ENCODE measurements around the gene MLC1. TPM values are rescaled to one million over a fixed set of nuclear protein-coding genes. Genes with fewer than 3 reads are reported as not detected.

MLC1 gene
- not detected in 2 replicates for total RNA-seq
- 0.16 TPM for total RNA-seq (2013)
- polyA plus RNA-seq: 0.27 and 0.34 TPM in 2 replicates
- polyA minus RNA-seq: 0.64 and 0.69 TPM in 2 replicates

DNA sequence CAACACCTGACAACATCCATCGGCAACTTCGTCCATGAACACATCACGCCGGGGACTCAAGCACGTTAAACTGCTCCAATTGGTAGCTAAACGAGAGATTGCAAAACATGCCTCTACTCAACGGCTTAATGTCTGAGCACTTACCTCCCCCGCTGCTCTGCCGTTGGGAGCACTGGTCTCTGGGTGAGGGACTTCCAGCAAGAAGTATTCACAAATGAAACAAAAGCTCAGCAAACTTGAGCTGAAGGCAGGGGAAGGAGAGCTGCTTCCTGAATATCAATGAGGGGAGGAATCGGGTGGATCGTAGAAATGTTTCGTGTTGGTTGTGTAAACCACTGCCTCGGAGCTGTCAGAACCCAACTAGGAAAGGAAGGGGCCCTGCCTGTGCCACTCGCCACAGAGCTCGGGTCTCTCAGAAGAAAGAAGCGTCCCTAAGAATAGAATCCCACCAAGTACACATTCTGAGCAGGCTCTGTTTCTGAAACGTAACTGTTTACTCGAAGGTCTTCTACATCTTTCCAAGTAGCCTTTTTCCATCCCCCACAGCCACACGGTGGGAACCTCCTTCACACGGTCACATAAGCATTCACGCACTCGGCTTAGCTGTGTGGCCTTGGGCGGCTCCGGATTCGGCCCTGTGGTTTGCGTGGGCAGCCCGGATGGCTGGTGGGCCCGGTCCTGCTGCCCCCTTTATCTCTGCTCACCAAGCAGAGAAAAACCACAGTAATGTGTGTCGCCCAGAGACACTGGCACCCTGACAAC is at the start of gene MLC1:
TSS of gene MLC1 (minus strand) at position 216 of the 762 bp plus-strand sequence. CDS start 524 bp downstream, outside the sequence.
- no peak within 1 kb of the TSS for H2AFZ ChIP-seq (ENCODE audit: insufficient read depth, low read depth, low read length, poor library complexity, severe bottlenecking)
- H3K9ac ChIP-seq (ENCODE audit: low read length): no peak within 1 kb of the TSS
- H3K4me1 Mint-ChIP-seq: peaks cover 3% of the 10 kb centered on the region
- H3K9me3 ChIP-seq (ENCODE audit: control extremely low read depth in 1 of 3, control insufficient read depth in 2 of 3, insufficient read depth in 1 of 3, low read length in 2 of 3): peaks cover 0 to 34% (median 15%) of the 10 kb centered on the region in 3 donors
- H3K27me3 ChIP-seq (replicated peaks in 1 of 4; ENCODE audit: control extremely low read depth in 1 of 4, control insufficient read depth in 3 of 4, insufficient read depth in 4 of 4, low read length in 3 of 4): peaks cover 0 to 42% (median 8%) of the 10 kb centered on the region in 4 experiments
- H3K79me2 ChIP-seq (ENCODE audit: control insufficient read depth, insufficient read depth, low read length): no peaks in the 10 kb centered on the region
- DNase-seq (peak; percentile 38), ATAC-seq (ENCODE audit: low read depth) (no peak)
- no peak within 1 kb of the TSS for H3K27ac ChIP-seq (ENCODE audit: low read length in 2 of 2)
- 3% methylated on average over 23 of the region's 29 CpGs for WGBS (ENCODE audit: insufficient coverage)
- H3K4me2 ChIP-seq (replicated peaks; ENCODE audit: low read depth, low read length, poor library complexity, severe bottlenecking): peak within 1 kb of the TSS; percentile 68
- H3K4me1 ChIP-seq (ENCODE audit: control insufficient read depth in 2 of 2, insufficient read depth in 2 of 2, low read length in 2 of 2): no peaks in the 10 kb centered on the region
- no peaks in the 10 kb centered on the region for H4K20me1 ChIP-seq (ENCODE audit: control insufficient read depth, insufficient read depth, low read length, poor library complexity, severe bottlenecking)
- CTCF ChIA-PET: interaction anchor here (1.1 kb wide), 1 partner anchor 55 kb away, joined by 3 read pairs; no protein-coding TSS in a partner anchor
- intact Hi-C loops (cut with micrococcal nuclease): no loop called here
- POLR2A ChIA-PET: no interaction called here
- no peak within 1 kb of the TSS for H3K27ac Mint-ChIP-seq
- H3K27me3 Mint-ChIP-seq: peaks cover 23% of the 10 kb centered on the region
- H3K4me3 ChIP-seq (ENCODE audit: control extremely low read depth in 1 of 5, extremely low read depth in 1 of 5, insufficient read depth in 1 of 5, low read depth in 2 of 5, low read length in 4 of 5): peak within 1 kb of the TSS in 4 of 5 experiments; percentile 8 to 54 (median 32)
- peak within 1 kb of the TSS; percentile 62 for H3K4me3 Mint-ChIP-seq
- peaks cover 3% of the 10 kb centered on the region for H3K9me3 Mint-ChIP-seq (ENCODE audit: insufficient read depth)
- TF ChIP-seq, protein P1, sequence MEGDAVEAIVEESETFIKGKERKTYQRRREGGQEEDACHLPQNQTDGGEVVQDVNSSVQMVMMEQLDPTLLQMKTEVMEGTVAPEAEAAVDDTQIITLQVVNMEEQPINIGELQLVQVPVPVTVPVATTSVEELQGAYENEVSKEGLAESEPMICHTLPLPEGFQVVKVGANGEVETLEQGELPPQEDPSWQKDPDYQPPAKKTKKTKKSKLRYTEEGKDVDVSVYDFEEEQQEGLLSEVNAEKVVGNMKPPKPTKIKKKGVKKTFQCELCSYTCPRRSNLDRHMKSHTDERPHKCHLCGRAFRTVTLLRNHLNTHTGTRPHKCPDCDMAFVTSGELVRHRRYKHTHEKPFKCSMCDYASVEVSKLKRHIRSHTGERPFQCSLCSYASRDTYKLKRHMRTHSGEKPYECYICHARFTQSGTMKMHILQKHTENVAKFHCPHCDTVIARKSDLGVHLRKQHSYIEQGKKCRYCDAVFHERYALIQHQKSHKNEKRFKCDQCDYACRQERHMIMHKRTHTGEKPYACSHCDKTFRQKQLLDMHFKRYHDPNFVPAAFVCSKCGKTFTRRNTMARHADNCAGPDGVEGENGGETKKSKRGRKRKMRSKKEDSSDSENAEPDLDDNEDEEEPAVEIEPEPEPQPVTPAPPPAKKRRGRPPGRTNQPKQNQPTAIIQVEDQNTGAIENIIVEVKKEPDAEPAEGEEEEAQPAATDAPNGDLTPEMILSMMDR (IDR thresholded peaks at IDR 0.05): no peak
- no peak for TF ChIP-seq EZH2 (IDR thresholded peaks at IDR 0.05; ENCODE audit: borderline replicate concordance, insufficient read depth, low read depth, low read length, poor library complexity, severe bottlenecking)
- no peaks in the 10 kb centered on the region for H3K36me3 ChIP-seq (replicated peaks in 1 of 2; ENCODE audit: control extremely low read depth in 1 of 2, control insufficient read depth in 1 of 2, extremely low read depth in 1 of 2, insufficient read depth in 2 of 2, low read length in 1 of 2)

DNA sequence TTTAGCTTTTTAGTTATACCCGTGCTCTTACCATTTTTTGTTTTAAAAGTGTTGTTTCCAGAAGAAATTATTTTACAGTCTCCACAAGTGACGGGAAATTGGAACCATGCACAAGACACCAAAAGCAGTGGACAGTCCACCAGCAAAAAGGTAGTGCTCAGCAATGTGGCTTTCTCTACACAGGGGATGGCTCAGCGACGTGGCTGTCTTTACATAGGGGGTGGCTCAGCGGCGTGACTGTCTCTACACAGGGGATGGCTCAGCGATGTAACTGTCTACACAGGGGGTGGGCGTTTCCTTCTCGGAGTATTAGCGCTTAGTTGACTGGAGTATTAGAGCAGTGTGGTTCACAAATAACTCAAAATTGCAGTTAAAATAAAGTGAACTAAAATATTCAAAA is 49.3 kb upstream of the MLC1 start:
- Histone ChIP-seq H4K20me1 (ENCODE audit: control insufficient read depth, insufficient read depth, low read length, poor library complexity, severe bottlenecking) (no peaks in the 10 kb centered on the region), H3K4me2 (replicated peaks; ENCODE audit: low read depth, low read length, poor library complexity, severe bottlenecking) (no peak overlapping the region), H3K4me3 (ENCODE audit: control extremely low read depth in 1 of 5, extremely low read depth in 1 of 5, insufficient read depth in 1 of 5, low read depth in 2 of 5, low read length in 4 of 5) (no peak overlapping the region), H3K79me2 (ENCODE audit: control insufficient read depth, insufficient read depth, low read length) (no peaks in the 10 kb centered on the region), H3K27me3 (replicated peaks in 1 of 4; ENCODE audit: control extremely low read depth in 1 of 4, control insufficient read depth in 3 of 4, insufficient read depth in 4 of 4, low read length in 3 of 4) (peaks cover 0 to 5% (median 1%) of the 10 kb centered on the region in 4 experiments), H3K9ac (ENCODE audit: low read length) (no peak overlapping the region), H3K9me3 (ENCODE audit: control extremely low read depth in 1 of 3, control insufficient read depth in 2 of 3, insufficient read depth in 1 of 3, low read length in 2 of 3) (peaks cover 0 to 2% (median 2%) of the 10 kb centered on the region in 3 donors), H3K4me1 (ENCODE audit: control insufficient read depth in 2 of 2, insufficient read depth in 2 of 2, low read length in 2 of 2) (no peaks in the 10 kb centered on the region), H2AFZ (ENCODE audit: insufficient read depth, low read depth, low read length, poor library complexity, severe bottlenecking) (no peak overlapping the region), H3K36me3 (replicated peaks in 1 of 2; ENCODE audit: control extremely low read depth in 1 of 2, control insufficient read depth in 1 of 2, extremely low read depth in 1 of 2, insufficient read depth in 2 of 2, low read length in 1 of 2) (no peaks in the 10 kb centered on the region), H3K27ac (ENCODE audit: low read length in 2 of 2) (no peak overlapping the region)
- ChIA-PET CTCF (no interaction called here), POLR2A (no interaction called here)
- no peak overlapping the region for H3K4me3 Mint-ChIP-seq
- ATAC-seq (ENCODE audit: low read depth): no peak
- intact Hi-C loops (cut with micrococcal nuclease): no loop called here
- no peak for TF ChIP-seq EZH2 (IDR thresholded peaks at IDR 0.05; ENCODE audit: borderline replicate concordance, insufficient read depth, low read depth, low read length, poor library complexity, severe bottlenecking)
- TF ChIP-seq, protein P1 (IDR thresholded peaks at IDR 0.05): no peak
- no peaks in the 10 kb centered on the region for H3K9me3 Mint-ChIP-seq (ENCODE audit: insufficient read depth)
- 90% methylated on average over 7 of the region's 10 CpGs for WGBS (ENCODE audit: insufficient coverage)
- DNase-seq: no peak
- H3K4me1 Mint-ChIP-seq: no peaks in the 10 kb centered on the region
- peaks cover 40% of the 10 kb centered on the region for H3K27me3 Mint-ChIP-seq
- H3K27ac Mint-ChIP-seq: no peak overlapping the region
